T-helper 2 cell treated with Interferon-gamma antibody and Interleukin-4, amounts not matched to agents 5 μg/mL and 100 μg/mL, for 36 hours (primary cell): ENCODE results near the gene PPY.
"Not testable (repeated sequence)": the region's sequence is repeated elsewhere in the genome, so short reads cannot be mapped to it uniquely, and the experiment has no call there.

ENCODE experiments used
- DNase-seq: peaks from one replicate; pipeline ENCODE4 v3.0.0; 2021; ENCODE audit warnings: low spot score
- H3K27ac Mint-ChIP-seq: one replicate; pipeline ENCODE4 v1.8.0; 2021; ENCODE audit warnings: mild to moderate bottlenecking, mixed read lengths
- H3K27me3 Mint-ChIP-seq: one replicate; pipeline ENCODE4 v1.8.0; 2021; ENCODE audit warnings: low read depth, mixed read lengths
- H3K36me3 Mint-ChIP-seq: one replicate; pipeline ENCODE4 v1.8.0; 2021; ENCODE audit warnings: low read depth, mixed read lengths
- H3K4me1 Mint-ChIP-seq: one replicate; pipeline ENCODE4 v1.8.0; 2021; ENCODE audit warnings: low read depth, mixed read lengths
- H3K4me3 Mint-ChIP-seq: one replicate; pipeline ENCODE4 v1.8.0; 2022; ENCODE audit warnings: mild to moderate bottlenecking, moderate library complexity, mixed read lengths
- H3K9me3 Mint-ChIP-seq: one replicate; pipeline ENCODE4 v1.8.0; 2021; ENCODE audit warnings: mixed read lengths

Gene PPY

GRCh38 chr17:43932357-43932756, 9.9 kb downstream of the PPY start:
- DNase-seq: no peak
- Mint-ChIP-seq H3K27ac (no peak overlapping the region), H3K9me3 (no peaks in the 10 kb centered on the region), H3K36me3 (no peaks in the 10 kb centered on the region), H3K4me3 (no peak overlapping the region), H3K27me3 (peaks cover 10% of the 10 kb centered on the region), H3K4me1 (peaks cover 12% of the 10 kb centered on the region)

DNA sequence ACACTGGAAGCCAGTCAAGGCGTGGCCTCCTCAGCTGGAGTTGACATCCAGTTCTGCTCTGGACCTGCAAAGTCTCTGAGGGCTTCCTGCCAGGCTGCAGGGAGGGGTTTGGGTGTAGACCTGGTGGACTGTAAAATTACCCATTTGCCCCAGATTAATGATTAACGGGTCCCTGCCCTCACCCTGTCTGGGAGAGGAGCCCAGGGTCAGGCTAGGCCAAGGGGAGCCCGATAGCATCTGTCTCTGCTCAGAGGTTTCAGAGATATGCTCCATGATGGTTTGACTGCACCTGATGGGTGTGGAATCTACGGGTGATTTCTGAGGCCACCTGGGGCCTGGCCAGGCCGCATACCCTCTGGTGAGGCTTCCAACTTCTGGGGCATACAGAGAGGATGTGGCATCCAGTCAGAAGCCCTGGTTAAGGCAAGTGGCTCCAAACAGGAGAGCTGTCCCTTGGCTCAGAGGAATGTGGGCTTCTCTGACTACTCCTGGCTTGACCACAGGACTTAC, 11.2 kb downstream of the PPY start:
- Mint-ChIP-seq H3K27me3 (peaks cover 8% of the 10 kb centered on the region), H3K36me3 (no peaks in the 10 kb centered on the region), H3K9me3 (no peaks in the 10 kb centered on the region), H3K27ac (no peak overlapping the region), H3K4me1 (peaks cover 16% of the 10 kb centered on the region), H3K4me3 (no peak overlapping the region)
- DNase-seq: no peak

- Mint-ChIP-seq H3K36me3 (no peaks in the 10 kb centered on the region), H3K4me3 (no peak overlapping the region)
- DNase-seq: no peak
Observed at GRCh38 chr17:43928609-43929008, 13.7 kb downstream of the PPY start.

GRCh38 chr17:43927929-43928328, 14.3 kb downstream of the PPY start:
- H3K9me3 Mint-ChIP-seq, DNase-seq, H3K36me3 Mint-ChIP-seq, H3K27me3 Mint-ChIP-seq: not testable (repeated sequence)
- Mint-ChIP-seq H3K4me1 (peaks cover 21% of the 10 kb centered on the region), H3K4me3 (peak overlapping the region; percentile 83), H3K27ac (peak overlapping the region; percentile 74)

More at GRCh38 chr17:43928609-43929008, 13.7 kb downstream of the PPY start:
- Mint-ChIP-seq H3K27me3 (peaks cover 11% of the 10 kb centered on the region), H3K9me3 (no peaks in the 10 kb centered on the region), H3K27ac (no peak overlapping the region), H3K4me1 (peaks cover 21% of the 10 kb centered on the region)

DNA sequence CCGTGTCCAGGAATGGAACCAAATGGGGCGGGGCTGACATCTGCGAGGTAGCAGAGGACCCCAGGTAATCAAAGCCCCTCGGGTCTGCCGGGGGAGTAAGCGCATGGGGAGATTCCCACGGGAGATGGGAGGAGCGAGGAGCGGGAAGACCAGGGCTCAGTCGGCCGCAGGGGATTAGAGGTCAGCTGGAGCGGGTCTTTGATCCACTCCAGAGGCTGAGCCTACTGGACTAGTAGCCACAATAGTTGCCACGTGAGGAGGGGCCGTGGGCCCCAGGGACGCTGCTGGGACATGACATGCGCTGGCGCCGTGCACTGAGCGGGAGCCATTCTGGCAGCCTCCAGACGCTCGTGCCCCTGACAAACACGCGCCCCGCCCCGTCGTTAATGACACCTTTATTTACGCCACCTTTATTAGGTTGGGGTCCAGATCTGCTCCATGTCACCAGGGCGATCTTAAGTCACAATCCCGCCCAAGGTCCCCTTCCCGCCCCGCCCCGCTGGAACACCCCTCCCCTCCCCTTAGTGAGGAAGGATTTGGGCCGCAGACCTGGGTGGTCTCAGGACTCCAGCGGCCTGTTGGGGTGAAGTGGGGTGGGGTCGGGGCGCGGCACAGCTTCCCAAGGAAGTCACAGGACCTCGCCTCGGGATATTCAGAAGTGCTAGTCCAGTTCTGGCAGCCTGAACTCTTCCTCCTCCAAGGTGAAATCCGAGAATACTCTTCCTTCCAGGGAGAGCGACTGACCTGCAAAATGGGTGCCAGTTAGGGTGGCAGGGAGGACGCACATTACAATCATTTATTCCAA, 15.0 kb downstream of the PPY start:
- H3K36me3 Mint-ChIP-seq: no peaks in the 10 kb centered on the region
- DNase-seq: no peak
- H3K4me3 Mint-ChIP-seq: peak overlapping the region; percentile 83
- peaks cover 21% of the 10 kb centered on the region for H3K4me1 Mint-ChIP-seq
- H3K9me3 Mint-ChIP-seq: no peaks in the 10 kb centered on the region
- peak overlapping the region; percentile 74 for H3K27ac Mint-ChIP-seq
- H3K27me3 Mint-ChIP-seq: peaks cover 7% of the 10 kb centered on the region

DNA sequence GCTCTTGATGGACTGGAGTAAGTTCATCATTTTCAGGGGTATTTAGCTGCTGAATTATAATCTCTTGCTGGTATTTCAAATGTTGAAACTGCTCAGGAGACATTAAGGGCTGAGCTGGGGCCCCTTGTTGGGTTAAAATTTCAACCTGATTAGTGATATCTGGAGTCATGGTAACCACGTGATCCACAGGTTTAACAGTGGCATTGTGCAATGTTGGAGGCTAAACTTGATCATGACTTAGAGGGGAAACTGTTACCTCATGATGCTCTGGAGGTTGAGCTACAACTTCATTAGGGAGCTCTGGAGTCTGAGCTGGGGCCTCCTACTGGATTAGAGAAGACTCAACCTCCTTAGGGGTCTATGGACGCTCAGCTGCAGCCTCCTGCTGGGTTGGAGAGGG, 17.7 kb downstream of the PPY start:
- Mint-ChIP-seq H3K36me3 (no peaks in the 10 kb centered on the region), H3K9me3 (no peaks in the 10 kb centered on the region), H3K4me1 (peaks cover 21% of the 10 kb centered on the region), H3K27me3 (peaks cover 7% of the 10 kb centered on the region), H3K4me3 (no peak overlapping the region), H3K27ac (no peak overlapping the region)
- no peak for DNase-seq

- H3K27ac Mint-ChIP-seq: no peak overlapping the region
- H3K36me3 Mint-ChIP-seq: no peaks in the 10 kb centered on the region
- H3K27me3 Mint-ChIP-seq: peaks cover 7% of the 10 kb centered on the region
- no peak for DNase-seq
- H3K4me1 Mint-ChIP-seq: peaks cover 15% of the 10 kb centered on the region
- H3K9me3 Mint-ChIP-seq: no peaks in the 10 kb centered on the region
- no peak overlapping the region for H3K4me3 Mint-ChIP-seq
Observed at GRCh38 chr17:43920500-43921095, 21.7 kb downstream of the PPY start.

- H3K27ac Mint-ChIP-seq: no peak overlapping the region
- H3K27me3 Mint-ChIP-seq: peaks cover 7% of the 10 kb centered on the region
- no peaks in the 10 kb centered on the region for H3K9me3 Mint-ChIP-seq
- peaks cover 10% of the 10 kb centered on the region for H3K4me1 Mint-ChIP-seq
- peak overlapping the region; percentile 66 for H3K4me3 Mint-ChIP-seq
- no peak for DNase-seq
- H3K36me3 Mint-ChIP-seq: no peaks in the 10 kb centered on the region
Observed at GRCh38 chr17:43918026-43918389, 24.3 kb downstream of the PPY start.

- Mint-ChIP-seq H3K27ac (no peak overlapping the region), H3K27me3 (peaks cover 7% of the 10 kb centered on the region), H3K4me3 (peak overlapping the region; percentile 66), H3K36me3 (no peaks in the 10 kb centered on the region), H3K4me1 (peaks cover 10% of the 10 kb centered on the region), H3K9me3 (no peaks in the 10 kb centered on the region)
- peak; percentile 21 for DNase-seq
Observed at GRCh38 chr17:43917348-43918025, 24.8 kb downstream of the PPY start.

DNA sequence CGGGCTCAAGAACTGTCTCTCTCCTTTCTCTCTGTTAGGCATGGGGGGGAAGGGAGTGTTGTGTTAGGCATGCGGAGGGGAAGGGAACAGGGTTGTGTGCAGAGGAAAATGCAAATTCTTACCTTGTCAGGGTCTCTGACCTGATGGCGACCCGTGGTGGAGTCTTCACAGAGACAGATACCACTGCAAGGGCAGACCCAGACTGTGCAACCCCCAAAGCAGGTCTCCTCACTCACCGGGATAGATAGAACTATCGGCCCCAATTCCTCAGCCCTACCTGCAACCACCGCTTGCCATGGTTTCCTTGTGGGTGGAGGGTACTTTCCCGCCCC, 25.3 kb downstream of the PPY start:
- H3K4me3 Mint-ChIP-seq: peak overlapping the region; percentile 66
- no peaks in the 10 kb centered on the region for H3K9me3 Mint-ChIP-seq
- H3K27me3 Mint-ChIP-seq: peaks cover 7% of the 10 kb centered on the region
- peaks cover 10% of the 10 kb centered on the region for H3K4me1 Mint-ChIP-seq
- no peaks in the 10 kb centered on the region for H3K36me3 Mint-ChIP-seq
- DNase-seq: no peak
- H3K27ac Mint-ChIP-seq: no peak overlapping the region

- peak overlapping the region; percentile 31 for H3K4me3 Mint-ChIP-seq
- no peaks in the 10 kb centered on the region for H3K36me3 Mint-ChIP-seq
- peaks cover 7% of the 10 kb centered on the region for H3K27me3 Mint-ChIP-seq
- H3K27ac Mint-ChIP-seq: no peak overlapping the region
- no peak for DNase-seq
- no peaks in the 10 kb centered on the region for H3K9me3 Mint-ChIP-seq
- H3K4me1 Mint-ChIP-seq: peaks cover 10% of the 10 kb centered on the region
Observed at GRCh38 chr17:43916385-43916784, 25.9 kb downstream of the PPY start.

GRCh38 chr17:43915559-43915958, 26.7 kb downstream of the PPY start:
- H3K4me1 Mint-ChIP-seq: peaks cover 10% of the 10 kb centered on the region
- no peaks in the 10 kb centered on the region for H3K9me3 Mint-ChIP-seq
- DNase-seq: no peak
- H3K27me3 Mint-ChIP-seq: peaks cover 7% of the 10 kb centered on the region
- H3K27ac Mint-ChIP-seq: no peak overlapping the region
- H3K36me3 Mint-ChIP-seq: no peaks in the 10 kb centered on the region
- no peak overlapping the region for H3K4me3 Mint-ChIP-seq

- Mint-ChIP-seq H3K9me3 (no peaks in the 10 kb centered on the region), H3K4me1 (peaks cover 10% of the 10 kb centered on the region)
Observed at GRCh38 chr17:43914451-43914850, 27.8 kb downstream of the PPY start.

GRCh38 chr17:43913584-43913983, 28.7 kb downstream of the PPY start:
- Mint-ChIP-seq H3K9me3 (no peaks in the 10 kb centered on the region), H3K27me3 (peaks cover 18% of the 10 kb centered on the region), H3K27ac (no peak overlapping the region), H3K36me3 (no peaks in the 10 kb centered on the region), H3K4me1 (peaks cover 10% of the 10 kb centered on the region), H3K4me3 (no peak overlapping the region)
- DNase-seq: no peak

More at GRCh38 chr17:43914451-43914850, 27.8 kb downstream of the PPY start:
- Mint-ChIP-seq H3K27ac (no peak overlapping the region), H3K4me3 (no peak overlapping the region), H3K27me3 (peaks cover 11% of the 10 kb centered on the region), H3K36me3 (no peaks in the 10 kb centered on the region)
- DNase-seq: no peak
